Left hindlimb (tissue), 1 donor: ENCODE data around the gene CFAP100.

Experiments used
- DNase-seq: peaks from one replicate; pipeline ENCODE4 v3.0.0-alpha.2; 2018

The CFAP100 gene

GRCh38 chr3:126357295-126358037 is 37.2 kb upstream of the CFAP100 start, which contains the start of gene KLF15:
Gene KLF15, minus strand, starts transcription at chr3:126357408. Its CDS starts 4,486 bp downstream, at chr3:126352922.
- peak; percentile 89 for DNase-seq

- DNase-seq = no peak
Observed at GRCh38 chr3:126358038-126358815, 36.5 kb upstream of the CFAP100 start.

GRCh38 chr3:126358816-126359181 is 35.9 kb upstream of the CFAP100 start:
- no peak for DNase-seq

GRCh38 chr3:126360046-126360713 is 34.5 kb upstream of the CFAP100 start:
- DNase-seq = peak; percentile 8

GRCh38 chr3:126360714-126361060 is 34.0 kb upstream of the CFAP100 start:
- no peak for DNase-seq

GRCh38 chr3:126361211-126361610 is 33.5 kb upstream of the CFAP100 start:
- DNase-seq = no peak

- no peak for DNase-seq
Observed at GRCh38 chr3:126364130-126364695, 30.5 kb upstream of the CFAP100 start.

GRCh38 chr3:126364731-126365301 is 29.9 kb upstream of the CFAP100 start:
- no peak for DNase-seq

GRCh38 chr3:126365351-126366277 is 29.1 kb upstream of the CFAP100 start:
- DNase-seq = no peak

- DNase-seq = no peak
Observed at GRCh38 chr3:126367316-126367805, 27.3 kb upstream of the CFAP100 start.

GRCh38 chr3:126369490-126369889 is 25.2 kb upstream of the CFAP100 start:
- DNase-seq = no peak

GRCh38 chr3:126370055-126370454 is 24.7 kb upstream of the CFAP100 start:
- no peak for DNase-seq

GRCh38 chr3:126370606-126371005 is 24.1 kb upstream of the CFAP100 start:
- no peak for DNase-seq

- DNase-seq = no peak
Observed at GRCh38 chr3:126371096-126371705, 23.5 kb upstream of the CFAP100 start.

GRCh38 chr3:126372413-126373145 is 22.1 kb upstream of the CFAP100 start:
- DNase-seq = no peak

- no peak for DNase-seq
Observed at GRCh38 chr3:126373146-126373613, 21.5 kb upstream of the CFAP100 start.

- no peak for DNase-seq
Observed at GRCh38 chr3:126373682-126374601, 20.8 kb upstream of the CFAP100 start.

- DNase-seq = no peak
Observed at GRCh38 chr3:126375835-126376331, 18.8 kb upstream of the CFAP100 start.

- DNase-seq = no peak
Observed at GRCh38 chr3:126376444-126376843, 18.3 kb upstream of the CFAP100 start.
